Nephron progenitor cell (in vitro differentiated cells): ENCODE data around the gene ZNF771.
"Not testable (repeated sequence)": the region's sequence is repeated elsewhere in the genome, so short reads cannot be mapped to it uniquely, and the experiment has no call there.

ENCODE experiments used
- DNase-seq: peaks from one replicate; pipeline ENCODE4 v3.0.0; 2021
- H3K27ac Mint-ChIP-seq: 2 replicates; pipeline ENCODE4 v1.8.0; 2021; ENCODE audit warnings: mild to moderate bottlenecking, moderate library complexity, mixed read lengths
- H3K27me3 Mint-ChIP-seq: 2 replicates; pipeline ENCODE4 v1.8.0; 2021; ENCODE audit warnings: mild to moderate bottlenecking, low read depth, mixed read lengths; ENCODE audit not compliant: poor library complexity
- H3K36me3 Mint-ChIP-seq: 2 replicates; pipeline ENCODE4 v1.8.0; 2021; ENCODE audit warnings: low read depth, mixed read lengths
- H3K4me1 Mint-ChIP-seq: 2 replicates; pipeline ENCODE4 v1.8.0; 2021; ENCODE audit warnings: mixed read lengths
- H3K4me3 Mint-ChIP-seq: 2 replicates; pipeline ENCODE4 v1.8.0; 2021; ENCODE audit warnings: mild to moderate bottlenecking, moderate library complexity, mixed read lengths
- H3K9me3 Mint-ChIP-seq: 2 replicates; pipeline ENCODE4 v1.8.0; 2021; ENCODE audit warnings: mild to moderate bottlenecking, moderate library complexity, mixed read lengths
- CTCF ChIP-seq: fragments of 200-600 bp; sonication (generic); IDR thresholded peaks from 2 replicates; pipeline ENCODE4 v1.5.0; 2021; ENCODE audit warnings: antibody characterized with exemption

Gene ZNF771

GRCh38 chr16:30456302-30456701 lies 48.9 kb downstream of the ZNF771 start:
- no peak for TF ChIP-seq CTCF
- H3K4me1 Mint-ChIP-seq, result peaks cover 17% of the 10 kb centered on the region
- no peak for DNase-seq
- no peak overlapping the region for H3K27ac Mint-ChIP-seq
- peaks cover 19% of the 10 kb centered on the region for H3K27me3 Mint-ChIP-seq
- no peaks in the 10 kb centered on the region for H3K9me3 Mint-ChIP-seq
- H3K4me3 Mint-ChIP-seq, result no peak overlapping the region
- no peaks in the 10 kb centered on the region for H3K36me3 Mint-ChIP-seq

- peaks cover 17% of the 10 kb centered on the region for H3K4me1 Mint-ChIP-seq
- TF ChIP-seq CTCF, result no peak
- DNase-seq, result no peak
- H3K4me3 Mint-ChIP-seq, result no peak overlapping the region
- H3K9me3 Mint-ChIP-seq, result no peaks in the 10 kb centered on the region
- H3K27ac Mint-ChIP-seq, result no peak overlapping the region
- no peaks in the 10 kb centered on the region for H3K36me3 Mint-ChIP-seq
- peaks cover 19% of the 10 kb centered on the region for H3K27me3 Mint-ChIP-seq
Measured at GRCh38 chr16:30457256-30457655, 49.9 kb downstream of the ZNF771 start.

- Mint-ChIP-seq H3K9me3 (peaks cover 3% of the 10 kb centered on the region), H3K4me1 (peaks cover 11% of the 10 kb centered on the region), H3K36me3 (no peaks in the 10 kb centered on the region), H3K27ac (no peak overlapping the region), H3K27me3 (peaks cover 17% of the 10 kb centered on the region), H3K4me3 (no peak overlapping the region)
- no peak for DNase-seq
- TF ChIP-seq CTCF, result no peak
Measured at GRCh38 chr16:30457743-30458560, 50.5 kb downstream of the ZNF771 start.

GRCh38 chr16:30458561-30459394 lies 51.4 kb downstream of the ZNF771 start:
- no peak for TF ChIP-seq CTCF
- Mint-ChIP-seq H3K27me3 (peaks cover 14% of the 10 kb centered on the region), H3K9me3 (peaks cover 9% of the 10 kb centered on the region), H3K27ac (no peak overlapping the region), H3K4me3 (no peak overlapping the region), H3K4me1 (peaks cover 11% of the 10 kb centered on the region), H3K36me3 (no peaks in the 10 kb centered on the region)
- no peak for DNase-seq

GRCh38 chr16:30459456-30459855 lies 52.0 kb downstream of the ZNF771 start:
- H3K4me1 Mint-ChIP-seq, result peaks cover 11% of the 10 kb centered on the region
- no peaks in the 10 kb centered on the region for H3K36me3 Mint-ChIP-seq

GRCh38 chr16:30461426-30461825 lies 54.0 kb downstream of the ZNF771 start:
- Mint-ChIP-seq H3K27me3 (peaks cover 13% of the 10 kb centered on the region), H3K4me1 (peaks cover 11% of the 10 kb centered on the region), H3K9me3 (peaks cover 11% of the 10 kb centered on the region)
- not testable (repeated sequence) for H3K36me3 Mint-ChIP-seq, DNase-seq, H3K27ac Mint-ChIP-seq, H3K4me3 Mint-ChIP-seq

More at GRCh38 chr16:30459456-30459855, 52.0 kb downstream of the ZNF771 start:
- H3K4me3 Mint-ChIP-seq, result no peak overlapping the region
- no peak overlapping the region for H3K27ac Mint-ChIP-seq
- peaks cover 13% of the 10 kb centered on the region for H3K27me3 Mint-ChIP-seq
- DNase-seq, result no peak
- peaks cover 11% of the 10 kb centered on the region for H3K9me3 Mint-ChIP-seq
- TF ChIP-seq CTCF, result no peak
